A673 (cell line): ENCODE results near the gene ZNF415. TPM values are rescaled to one million over a fixed set of nuclear protein-coding genes. Genes with fewer than 3 reads are reported as not detected.

Experiments
- BruUV-seq: library from RNA; stranded (reverse); fragments of 400-500 nt; replicated peaks from 2 replicates; lab custom pipeline; 2021; lab: Mats Ljungman, UMichigan
- CTCF ChIA-PET: fragments of 300-600 bp; sonication (Branson Sonifier 250); formaldehyde crosslinking; loops from one replicate; lab custom pipeline; 2022; ENCODE audit warnings: antibody characterized with exemption; lab: Charles Lee
- POLR2A ChIA-PET: fragments of 300-600 bp; sonication (Branson Sonifier 250); formaldehyde crosslinking; loops from one replicate; lab custom pipeline; 2022; ENCODE audit warnings: antibody characterized with exemption; ENCODE audit not compliant: low non-redundant PET; lab: Charles Lee
- DNase-seq: peaks from one replicate; pipeline ENCODE4 v3.0.0-alpha.2; 2015; ENCODE audit warnings: low spot score
- H3K27ac ChIP-seq: fragments of 200-600 bp; sonication (generic); 2 replicates; pipeline ENCODE4 v1.5.1; 2016; ENCODE audit warnings: mixed run types, low read depth, mild to moderate bottlenecking, mixed read lengths, antibody characterized with exemption, low read length; ENCODE audit not compliant: poor library complexity, severe bottlenecking
- H3K27me3 ChIP-seq: fragments of 200-600 bp; sonication (generic); replicated peaks from 2 replicates; pipeline ENCODE4 v1.6.1; 2017; ENCODE audit warnings: mixed run types, low read depth, mild to moderate bottlenecking, mixed read lengths, antibody characterized with exemption, low read length; ENCODE audit not compliant: insufficient read depth, poor library complexity
- H3K36me3 ChIP-seq: fragments of 200-600 bp; sonication (generic); 2 replicates; pipeline ENCODE4 v1.6.1; 2016; ENCODE audit warnings: mixed run types, mild to moderate bottlenecking, mixed read lengths, antibody characterized with exemption, low read length; ENCODE audit not compliant: insufficient read depth, poor library complexity, severe bottlenecking
- H3K4me1 ChIP-seq: fragments of 200-600 bp; sonication (generic); 2 replicates; pipeline ENCODE4 v1.6.1; 2017; ENCODE audit warnings: mixed run types, mild to moderate bottlenecking, mixed read lengths, antibody characterized with exemption, low read length; ENCODE audit not compliant: insufficient read depth, poor library complexity, severe bottlenecking
- H3K4me3 ChIP-seq: fragments of 200-600 bp; sonication (generic); 2 replicates; pipeline ENCODE4 v1.5.1; 2016; ENCODE audit warnings: low read depth, mixed run types, mild to moderate bottlenecking, mixed read lengths, low read length; ENCODE audit not compliant: poor library complexity, severe bottlenecking
- H3K9me3 ChIP-seq: fragments of 200-600 bp; sonication (generic); 2 replicates; pipeline ENCODE4 v1.6.1; 2016; ENCODE audit warnings: mixed run types, low read depth, mild to moderate bottlenecking, mixed read lengths, antibody characterized with exemption, low read length; ENCODE audit not compliant: poor library complexity, severe bottlenecking
- EZH2 ChIP-seq: fragments of 200-600 bp; sonication (generic); IDR thresholded peaks from 2 replicates; pipeline ENCODE4 v1.6.1; 2017; ENCODE audit warnings: borderline replicate concordance, low read depth, mild to moderate bottlenecking, mixed read lengths, antibody characterized with exemption, low read length; ENCODE audit not compliant: poor library complexity, severe bottlenecking
- intact Hi-C: fragments of 100-400 bp; cut with micrococcal nuclease; formaldehyde crosslinking; loops from one replicate; pipeline ENCODE4 v1.10.0; 2022; ENCODE audit not compliant: unreplicated experiment
- total RNA-seq: library from RNA; stranded (reverse); gene quantifications from 2 replicates; pipeline ENCODE4 v1.2.3, GENCODE V29; 2021
- TF ChIP-seq, protein P1 (sequence below): fragments of 300-800, 200-600 bp; sonication (generic); conservative IDR thresholded peaks from 2 replicates; pipeline ENCODE4 v1.5.1; 2017; ENCODE audit warnings: low read depth, mild to moderate bottlenecking, antibody characterized with exemption, low read length, moderate library complexity, mixed read lengths

The ZNF415 gene
- total RNA-seq, 1 experiment from 2014 or later: 1.7 TPM

DNA sequence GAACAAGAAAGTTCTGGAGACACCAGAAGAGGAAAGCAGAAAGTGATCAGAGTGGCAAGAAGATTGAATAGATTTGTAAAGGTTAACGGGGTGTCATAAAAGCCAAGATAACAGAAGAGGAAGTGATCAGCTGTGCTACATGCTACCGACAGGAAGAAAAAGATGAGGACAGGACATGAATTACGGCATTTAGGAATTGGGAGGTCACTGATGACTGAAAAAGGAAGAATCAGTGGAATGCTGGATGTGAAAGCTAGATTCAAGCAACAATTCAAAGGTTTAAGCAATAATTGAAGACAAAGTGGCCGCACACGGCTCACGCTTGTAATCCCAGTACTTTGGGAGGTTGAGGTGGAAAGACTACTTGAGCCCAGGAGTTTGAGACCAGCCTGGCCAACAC is 44.6 kb downstream of the ZNF415 start:
- H3K36me3 ChIP-seq: peaks cover 39% of the 10 kb centered on the region
- BruUV-seq: no TSS peak
- TF ChIP-seq, protein P1, sequence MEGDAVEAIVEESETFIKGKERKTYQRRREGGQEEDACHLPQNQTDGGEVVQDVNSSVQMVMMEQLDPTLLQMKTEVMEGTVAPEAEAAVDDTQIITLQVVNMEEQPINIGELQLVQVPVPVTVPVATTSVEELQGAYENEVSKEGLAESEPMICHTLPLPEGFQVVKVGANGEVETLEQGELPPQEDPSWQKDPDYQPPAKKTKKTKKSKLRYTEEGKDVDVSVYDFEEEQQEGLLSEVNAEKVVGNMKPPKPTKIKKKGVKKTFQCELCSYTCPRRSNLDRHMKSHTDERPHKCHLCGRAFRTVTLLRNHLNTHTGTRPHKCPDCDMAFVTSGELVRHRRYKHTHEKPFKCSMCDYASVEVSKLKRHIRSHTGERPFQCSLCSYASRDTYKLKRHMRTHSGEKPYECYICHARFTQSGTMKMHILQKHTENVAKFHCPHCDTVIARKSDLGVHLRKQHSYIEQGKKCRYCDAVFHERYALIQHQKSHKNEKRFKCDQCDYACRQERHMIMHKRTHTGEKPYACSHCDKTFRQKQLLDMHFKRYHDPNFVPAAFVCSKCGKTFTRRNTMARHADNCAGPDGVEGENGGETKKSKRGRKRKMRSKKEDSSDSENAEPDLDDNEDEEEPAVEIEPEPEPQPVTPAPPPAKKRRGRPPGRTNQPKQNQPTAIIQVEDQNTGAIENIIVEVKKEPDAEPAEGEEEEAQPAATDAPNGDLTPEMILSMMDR: no peak
- TF ChIP-seq EZH2: no peak

DNA sequence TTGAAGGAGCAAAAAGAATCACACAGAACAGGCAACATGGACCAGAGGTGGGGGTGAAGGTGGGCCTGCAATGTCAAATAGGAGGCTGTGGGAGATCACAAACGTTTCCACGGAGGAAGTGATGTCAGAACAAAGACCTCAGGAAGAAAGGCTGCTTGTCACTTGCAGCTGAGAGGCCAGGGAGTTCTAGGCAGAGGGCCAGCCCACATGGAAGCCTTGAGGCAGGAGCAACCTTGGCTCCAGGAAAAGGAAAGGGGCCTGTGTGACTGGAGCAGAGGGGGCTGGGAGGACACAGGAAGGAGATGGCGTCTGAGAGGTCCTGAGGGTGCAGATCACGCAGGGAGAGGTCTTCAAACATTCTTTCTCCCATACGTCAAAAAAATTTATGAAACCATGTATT is 45.8 kb downstream of the ZNF415 start:
- no peaks in the 10 kb centered on the region for H3K4me1 ChIP-seq
- H3K27ac ChIP-seq: no peak overlapping the region
- no peaks in the 10 kb centered on the region for H3K9me3 ChIP-seq
- POLR2A ChIA-PET: no interaction called here
- no peak for TF ChIP-seq EZH2
- TF ChIP-seq, protein P1: no peak
- no peak overlapping the region for H3K4me3 ChIP-seq
- DNase-seq: no peak
- H3K27me3 ChIP-seq: no peaks in the 10 kb centered on the region
- BruUV-seq: no TSS peak
- peaks cover 45% of the 10 kb centered on the region for H3K36me3 ChIP-seq
- intact Hi-C loops: no loop called here
- CTCF ChIA-PET: no interaction called here

More for the DNA sequence above, 44.6 kb downstream of the ZNF415 start:
- intact Hi-C loops: no loop called here
- Histone ChIP-seq H3K27me3 (no peaks in the 10 kb centered on the region), H3K9me3 (no peaks in the 10 kb centered on the region), H3K4me1 (no peaks in the 10 kb centered on the region), H3K27ac (no peak overlapping the region), H3K4me3 (no peak overlapping the region)
- ChIA-PET POLR2A (no interaction called here), CTCF (no interaction called here)
- DNase-seq: no peak

DNA sequence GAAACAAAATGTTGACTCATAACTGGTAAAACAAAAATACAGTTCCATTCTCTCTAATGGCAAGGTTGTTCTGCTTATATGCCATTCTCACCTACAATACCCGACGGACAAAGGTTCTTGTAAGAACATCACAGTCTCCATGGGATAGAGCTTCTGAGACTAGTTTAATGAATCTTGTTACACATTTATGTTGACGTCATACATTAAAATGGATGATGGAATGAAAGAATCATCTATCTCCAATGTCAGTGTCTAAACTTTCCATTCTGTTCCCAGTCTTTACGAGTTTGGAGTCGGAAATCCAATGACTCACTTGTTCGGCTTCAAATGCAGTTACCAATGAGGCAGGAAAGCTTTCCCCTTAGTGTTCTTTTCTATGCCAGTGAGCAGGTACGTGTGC is 47.2 kb downstream of the ZNF415 start:
- no peak overlapping the region for H3K27ac ChIP-seq
- POLR2A ChIA-PET: no interaction called here
- H3K9me3 ChIP-seq: peaks cover 6% of the 10 kb centered on the region
- H3K27me3 ChIP-seq: no peaks in the 10 kb centered on the region
- CTCF ChIA-PET: no interaction called here
- H3K4me1 ChIP-seq: no peaks in the 10 kb centered on the region
- H3K36me3 ChIP-seq: peaks cover 32% of the 10 kb centered on the region
- TF ChIP-seq, protein P1: no peak
- TF ChIP-seq EZH2: no peak
- no peak overlapping the region for H3K4me3 ChIP-seq
- BruUV-seq: no TSS peak
- no peak for DNase-seq
- intact Hi-C loops: no loop called here
